Mesodermal cell (in vitro differentiated cells): ENCODE results near the gene RIN1.

ENCODE experiments used
- H3K27ac ChIP-seq: 2 replicates; pipeline ENCODE4 v1.7.0; 2013; ENCODE audit warnings: mild to moderate bottlenecking, low read depth, low read length, moderate library complexity; ENCODE audit not compliant: severe bottlenecking
- H3K36me3 ChIP-seq: 2 replicates; pipeline ENCODE4 v1.7.1; 2013; ENCODE audit warnings: mild to moderate bottlenecking, low read length, moderate library complexity; ENCODE audit not compliant: control insufficient read depth, insufficient read depth
- H3K4me1 ChIP-seq: one replicate; pipeline ENCODE4 v1.7.1; 2013; ENCODE audit warnings: mild to moderate bottlenecking, low read length; ENCODE audit not compliant: insufficient read depth, control insufficient read depth, poor library complexity, severe bottlenecking
- H3K4me3 ChIP-seq: 2 replicates; pipeline ENCODE4 v1.7.0; 2013; ENCODE audit warnings: low read length, control low read depth, mild to moderate bottlenecking; ENCODE audit not compliant: insufficient read depth, poor library complexity, severe bottlenecking; ENCODE audit errors: extremely low read depth
- H3K9me3 ChIP-seq: 2 replicates; pipeline ENCODE4 v1.7.1; 2013; ENCODE audit warnings: mild to moderate bottlenecking, low read length, moderate library complexity; ENCODE audit not compliant: control insufficient read depth
- WGBS, 2 experiments: methylation state at CpG; one replicate each; pipeline ENCODE4 v1.1.5; 2013; ENCODE audit warnings: missing lambda C conversion rate in 2 of 2; ENCODE audit not compliant: insufficient coverage in 2 of 2; 5-methylcytosine and 5-hydroxymethylcytosine counted together

Gene RIN1

DNA sequence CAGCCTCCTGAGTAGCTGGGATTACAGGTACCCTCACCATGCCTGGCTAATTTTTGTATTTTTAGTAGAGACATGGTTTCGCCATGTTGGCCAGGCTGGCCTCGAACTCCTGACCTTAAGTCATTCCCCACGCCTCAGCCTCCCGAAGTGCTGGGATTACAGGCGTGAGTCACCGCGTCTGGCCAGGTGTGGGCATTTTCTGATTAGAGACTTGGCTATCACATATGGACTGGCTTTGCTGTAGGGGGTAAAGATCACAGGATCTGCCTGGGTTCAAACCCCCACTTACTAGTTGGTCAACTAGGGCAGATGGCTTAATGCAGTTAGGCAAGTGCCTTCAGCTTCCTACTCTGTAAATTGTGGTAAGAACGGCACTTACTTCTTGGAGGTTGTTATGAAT lies 25.9 kb downstream of the RIN1 start:
- WGBS, 2 experiments: 91 to 92% methylated on average over 8 of the region's 8 CpGs
- H3K4me1 ChIP-seq: peaks cover 32% of the 10 kb centered on the region
- H3K27ac ChIP-seq: no peak overlapping the region
- no peaks in the 10 kb centered on the region for H3K9me3 ChIP-seq
- H3K36me3 ChIP-seq: no peaks in the 10 kb centered on the region
- no peak overlapping the region for H3K4me3 ChIP-seq

DNA sequence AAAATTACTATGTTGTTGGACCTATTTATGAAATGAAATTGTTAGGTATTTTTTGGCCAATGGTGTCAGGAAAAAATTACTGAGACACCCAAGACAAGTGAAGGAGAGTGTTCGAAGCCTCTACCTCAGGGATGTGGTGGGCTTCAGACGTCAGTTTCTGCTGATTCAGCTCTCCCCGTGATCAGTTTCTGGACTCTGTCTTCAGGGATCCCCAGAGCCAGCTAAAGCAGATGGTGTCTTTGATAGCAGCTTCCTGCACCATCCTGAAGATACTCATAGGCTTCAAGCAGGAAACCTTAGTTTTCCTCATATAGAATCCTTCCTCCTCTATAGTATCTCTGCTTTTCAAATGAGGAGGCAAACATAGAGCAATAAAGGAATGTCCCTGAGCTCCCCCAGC lies 26.8 kb downstream of the RIN1 start:
- H3K9me3 ChIP-seq: no peaks in the 10 kb centered on the region
- H3K36me3 ChIP-seq: no peaks in the 10 kb centered on the region
- WGBS, 2 experiments: 88 to 96% methylated on average over 3 of the region's 3 CpGs

DNA sequence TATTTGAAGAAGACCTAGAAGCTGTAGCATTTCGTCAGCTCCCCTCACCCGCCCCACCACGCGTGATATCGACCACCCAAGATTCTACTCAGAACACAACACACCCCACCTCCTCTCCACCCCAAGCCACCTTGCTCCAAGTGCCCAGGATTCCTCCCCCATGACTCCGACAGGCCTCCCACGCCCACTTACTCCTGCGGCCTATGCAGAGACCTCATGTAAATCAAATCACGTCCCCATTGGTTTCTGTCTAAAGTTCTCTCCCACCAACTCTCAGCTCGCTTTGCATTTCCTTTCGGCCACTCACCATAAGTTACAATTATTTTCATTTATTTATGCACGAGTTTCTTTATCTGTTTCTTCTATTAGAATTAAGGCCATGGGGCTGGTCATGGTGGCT lies 33.6 kb downstream of the RIN1 start:
- 90 to 91% methylated on average over 9 to 11 of the region's 12 CpGs for WGBS, 2 experiments
- Histone ChIP-seq H3K4me1 (no peaks in the 10 kb centered on the region), H3K27ac (no peak overlapping the region), H3K4me3 (no peak overlapping the region), H3K36me3 (no peaks in the 10 kb centered on the region), H3K9me3 (no peaks in the 10 kb centered on the region)

More for the DNA sequence above, 26.8 kb downstream of the RIN1 start:
- Histone ChIP-seq H3K4me3 (no peak overlapping the region), H3K27ac (no peak overlapping the region), H3K4me1 (peaks cover 23% of the 10 kb centered on the region)

DNA sequence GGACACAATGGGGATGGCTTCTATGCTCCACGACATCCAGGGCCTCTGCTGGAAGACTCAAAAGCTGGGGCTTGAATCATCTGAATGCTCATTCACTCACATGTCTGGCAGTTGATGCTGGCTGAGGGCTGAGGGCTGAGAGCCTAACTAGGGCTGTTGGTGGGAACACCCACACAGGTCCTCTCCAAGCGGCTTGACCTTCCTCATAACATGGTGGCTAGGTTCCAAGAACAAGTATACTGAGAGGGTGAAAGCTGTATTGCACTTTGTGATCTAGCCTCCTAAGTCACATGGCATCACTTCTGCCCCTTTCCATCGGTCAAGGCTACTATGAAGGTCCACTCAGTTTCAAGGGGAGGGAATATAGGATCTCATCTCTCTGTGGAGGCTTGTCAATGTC lies 37.0 kb downstream of the RIN1 start:
- no peak overlapping the region for H3K4me3 ChIP-seq
- H3K36me3 ChIP-seq: no peaks in the 10 kb centered on the region
- H3K27ac ChIP-seq: no peak overlapping the region
- no peaks in the 10 kb centered on the region for H3K4me1 ChIP-seq
- H3K9me3 ChIP-seq: no peaks in the 10 kb centered on the region
- WGBS, 2 experiments: 88 to 100% methylated on average over 1 to 2 of the region's 3 CpGs

DNA sequence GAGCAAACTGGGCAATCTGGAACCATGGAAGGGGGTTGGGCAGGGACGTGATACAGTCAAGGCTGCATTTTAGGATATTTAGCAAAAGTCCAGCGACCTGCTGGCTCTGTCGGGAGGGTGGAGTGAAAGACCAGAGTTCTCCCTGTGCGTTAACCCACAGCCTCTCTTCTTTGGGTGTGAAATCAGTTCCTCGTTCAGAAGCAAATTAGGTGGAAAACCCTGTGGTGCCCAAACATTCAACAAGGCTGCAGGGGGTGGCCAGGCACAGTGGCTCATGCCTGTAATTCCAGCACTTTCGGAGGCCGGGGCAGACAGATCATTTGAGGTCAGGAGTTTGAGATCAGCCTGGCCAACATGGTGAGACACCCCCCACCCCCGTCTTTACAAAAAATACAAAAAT lies 38.6 kb downstream of the RIN1 start:
- whole genome bisulfite sequencing, 2 experiments: 30 to 49% methylated on average over 5 to 7 of the region's 8 CpGs
- no peak overlapping the region for H3K27ac ChIP-seq
- H3K36me3 ChIP-seq: no peaks in the 10 kb centered on the region
- no peak overlapping the region for H3K4me3 ChIP-seq
- H3K4me1 ChIP-seq: no peaks in the 10 kb centered on the region
- no peaks in the 10 kb centered on the region for H3K9me3 ChIP-seq

- H3K4me1 ChIP-seq: peaks cover 3% of the 10 kb centered on the region
- H3K27ac ChIP-seq: no peak overlapping the region
- H3K36me3 ChIP-seq: no peaks in the 10 kb centered on the region
- H3K9me3 ChIP-seq: no peaks in the 10 kb centered on the region
- H3K4me3 ChIP-seq: no peak overlapping the region
- 95 to 96% methylated on average over 107 to 122 of the region's 123 CpGs for WGBS, 2 experiments
Measured at GRCh38 chr11:66294626-66295620, 41.3 kb downstream of the RIN1 start.

GRCh38 chr11:66293777-66294625 lies 42.2 kb downstream of the RIN1 start:
- H3K27ac ChIP-seq: no peak overlapping the region
- WGBS, 2 experiments: 91 to 93% methylated on average over 21 to 29 of the region's 30 CpGs

DNA sequence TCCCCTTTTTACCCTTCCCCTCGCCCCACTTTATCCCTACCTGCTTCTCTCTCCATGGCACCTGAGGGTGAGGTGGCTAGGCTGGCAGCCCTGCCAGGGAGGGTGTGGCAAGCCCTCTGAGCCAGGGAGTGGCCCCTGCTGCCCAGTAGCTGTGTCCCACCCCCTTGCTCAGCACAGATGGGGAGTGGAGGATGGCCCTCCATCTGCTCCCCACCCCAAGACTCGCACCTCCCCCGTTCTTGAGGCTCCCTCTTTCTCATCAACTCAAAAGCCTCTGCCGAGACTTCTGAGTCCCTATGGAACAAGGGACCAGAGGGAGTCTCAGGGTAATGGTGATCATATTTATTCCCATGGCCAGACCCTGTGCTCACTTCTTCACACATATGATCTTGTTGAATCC lies 42.9 kb downstream of the RIN1 start:
- no peaks in the 10 kb centered on the region for H3K36me3 ChIP-seq
- WGBS, 2 experiments: 83% methylated on average over 1 of the region's 4 CpGs; no CpG with 5 or more reads in 1 of the 2 experiments
- H3K4me3 ChIP-seq: no peak overlapping the region
- no peaks in the 10 kb centered on the region for H3K9me3 ChIP-seq
- H3K27ac ChIP-seq: no peak overlapping the region
- H3K4me1 ChIP-seq: peaks cover 3% of the 10 kb centered on the region

More at GRCh38 chr11:66293777-66294625, 42.2 kb downstream of the RIN1 start:
- Histone ChIP-seq H3K4me1 (peaks cover 3% of the 10 kb centered on the region), H3K9me3 (no peaks in the 10 kb centered on the region), H3K4me3 (no peak overlapping the region), H3K36me3 (no peaks in the 10 kb centered on the region)

DNA sequence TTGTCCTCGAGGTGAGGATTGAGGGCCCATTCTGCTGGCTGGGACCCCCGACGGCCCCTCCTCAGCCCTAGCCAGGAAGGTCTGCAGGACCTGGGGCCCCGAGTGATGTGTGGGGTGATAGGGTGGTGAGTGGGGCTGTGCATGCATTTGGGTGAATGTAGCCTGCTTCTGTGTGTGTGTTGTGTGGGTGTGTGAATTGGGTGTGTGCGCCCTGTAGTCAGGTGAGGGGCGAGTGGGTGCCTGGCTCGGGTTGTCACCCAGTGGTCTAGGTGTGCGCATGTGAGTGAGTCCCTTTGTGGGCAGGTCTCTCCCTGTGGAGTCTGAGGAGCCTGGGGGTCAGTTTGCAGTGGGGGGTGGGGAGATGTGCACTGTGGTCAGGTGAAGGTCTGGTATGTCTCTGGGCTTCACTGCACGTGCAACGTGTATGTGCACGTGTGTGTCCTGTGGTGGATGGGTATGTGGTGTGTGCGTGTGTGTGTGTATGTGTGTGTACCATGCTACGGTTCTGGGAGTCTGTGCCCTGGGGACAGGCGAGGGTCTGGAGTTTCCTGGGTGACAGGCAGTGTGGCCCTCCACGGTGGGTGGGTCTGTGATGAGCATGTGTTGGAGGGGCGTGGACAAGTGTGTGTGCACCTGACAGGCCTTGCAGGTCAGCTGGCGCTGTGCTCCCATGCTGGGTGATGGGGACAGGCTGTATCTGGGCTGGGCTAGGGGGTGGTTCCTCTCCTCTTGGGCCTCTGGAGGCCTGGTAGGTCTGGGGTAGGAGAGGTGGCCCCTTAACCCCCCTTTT lies 43.5 kb downstream of the RIN1 start:
- no peak overlapping the region for H3K4me3 ChIP-seq
- H3K36me3 ChIP-seq: no peaks in the 10 kb centered on the region
- 73 to 87% methylated on average over 6 to 17 of the region's 17 CpGs for WGBS, 2 experiments
- no peak overlapping the region for H3K27ac ChIP-seq
- no peaks in the 10 kb centered on the region for H3K9me3 ChIP-seq
- peaks cover 8% of the 10 kb centered on the region for H3K4me1 ChIP-seq
